HUES48 (cell line): Measurements from ENCODE around the gene PRKCH.

ENCODE experiments used
- H3K27ac ChIP-seq: one replicate; pipeline ENCODE4 v1.7.0; 2013; ENCODE audit warnings: low read depth, low read length, inconsistent platforms
- H3K27me3 ChIP-seq: 2 replicates; pipeline ENCODE4 v1.6.1; 2013; ENCODE audit warnings: mild to moderate bottlenecking, low read length; ENCODE audit not compliant: control insufficient read depth, insufficient read depth
- H3K36me3 ChIP-seq: 2 replicates; pipeline ENCODE4 v1.6.1; 2013; ENCODE audit warnings: low read length; ENCODE audit not compliant: control insufficient read depth, insufficient read depth
- H3K4me1 ChIP-seq: 2 replicates; pipeline ENCODE4 v1.6.1; 2013; ENCODE audit warnings: mild to moderate bottlenecking, low read length; ENCODE audit not compliant: control insufficient read depth, insufficient read depth
- H3K4me3 ChIP-seq: 2 replicates; pipeline ENCODE4 v1.5.1; 2013; ENCODE audit warnings: mild to moderate bottlenecking, low read depth, low read length
- H3K9ac ChIP-seq: 2 replicates; pipeline ENCODE4 v1.6.1; 2013; ENCODE audit warnings: mild to moderate bottlenecking, low read depth, low read length, moderate library complexity
- H3K9me3 ChIP-seq: 2 replicates; pipeline ENCODE4 v1.6.1; 2013; ENCODE audit warnings: low read length; ENCODE audit not compliant: control insufficient read depth, insufficient read depth

PRKCH gene

DNA sequence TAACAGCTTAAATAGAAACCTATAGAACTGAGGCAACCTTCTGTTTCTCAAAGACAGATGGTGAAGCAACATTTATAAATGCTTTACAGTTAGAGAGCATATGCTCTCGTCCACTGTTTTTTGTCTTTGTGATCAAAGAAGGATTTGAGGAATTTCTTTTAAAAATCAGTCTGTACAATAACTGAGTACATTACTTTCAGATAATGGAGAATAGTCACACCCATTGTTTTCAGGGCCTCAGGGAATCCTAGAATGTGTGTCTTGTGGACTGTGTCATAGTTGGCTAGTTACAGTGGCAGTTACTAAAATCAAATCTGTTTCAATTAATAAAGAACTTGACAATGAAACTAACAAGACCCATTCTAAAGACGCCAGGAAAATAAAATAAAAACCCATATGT is 107.9 kb downstream of the PRKCH start:
- Histone ChIP-seq H3K36me3 (no peaks in the 10 kb centered on the region), H3K27ac (no peak overlapping the region)

DNA sequence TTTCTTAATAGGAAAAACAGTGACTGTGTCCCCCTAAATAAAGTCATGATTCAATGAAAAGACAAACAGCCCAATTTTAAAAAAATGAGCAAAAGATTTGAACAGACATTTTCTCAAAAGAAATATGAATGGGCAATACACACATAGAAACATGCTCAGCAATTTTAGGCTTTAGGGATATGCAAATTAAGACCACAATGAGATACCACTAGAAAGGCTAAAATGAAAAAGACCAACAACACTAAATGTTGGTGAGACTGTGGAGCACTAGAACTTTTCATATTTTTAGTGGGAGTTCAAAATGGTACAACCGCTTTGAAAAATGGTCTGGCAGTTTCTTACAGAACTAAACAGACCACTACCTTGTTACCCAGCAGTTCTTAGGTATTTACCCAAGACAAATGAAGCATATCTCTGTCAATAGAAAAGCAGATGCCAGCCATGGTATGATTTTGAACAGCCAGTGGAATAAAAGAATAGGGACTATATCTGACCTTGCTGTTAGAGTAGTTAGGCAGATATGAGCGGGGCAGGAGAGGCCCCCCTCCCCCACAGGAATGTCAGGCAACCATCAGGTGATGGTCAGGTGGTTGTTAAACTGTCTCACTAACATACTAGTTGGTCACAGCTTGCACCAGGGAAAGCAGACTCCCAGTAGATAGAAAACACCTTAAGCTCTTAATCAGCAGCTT is 108.8 kb downstream of the PRKCH start:
- no peaks in the 10 kb centered on the region for H3K36me3 ChIP-seq
- H3K27ac ChIP-seq: no peak overlapping the region
- H3K4me1 ChIP-seq: peaks cover 14% of the 10 kb centered on the region
- no peak overlapping the region for H3K4me3 ChIP-seq
- no peak overlapping the region for H3K9ac ChIP-seq
- H3K9me3 ChIP-seq: no peaks in the 10 kb centered on the region
- H3K27me3 ChIP-seq: no peaks in the 10 kb centered on the region

More for the DNA sequence above, 107.9 kb downstream of the PRKCH start:
- peaks cover 14% of the 10 kb centered on the region for H3K4me1 ChIP-seq
- H3K9me3 ChIP-seq: no peaks in the 10 kb centered on the region
- no peak overlapping the region for H3K4me3 ChIP-seq
- H3K9ac ChIP-seq: no peak overlapping the region
- no peaks in the 10 kb centered on the region for H3K27me3 ChIP-seq

DNA sequence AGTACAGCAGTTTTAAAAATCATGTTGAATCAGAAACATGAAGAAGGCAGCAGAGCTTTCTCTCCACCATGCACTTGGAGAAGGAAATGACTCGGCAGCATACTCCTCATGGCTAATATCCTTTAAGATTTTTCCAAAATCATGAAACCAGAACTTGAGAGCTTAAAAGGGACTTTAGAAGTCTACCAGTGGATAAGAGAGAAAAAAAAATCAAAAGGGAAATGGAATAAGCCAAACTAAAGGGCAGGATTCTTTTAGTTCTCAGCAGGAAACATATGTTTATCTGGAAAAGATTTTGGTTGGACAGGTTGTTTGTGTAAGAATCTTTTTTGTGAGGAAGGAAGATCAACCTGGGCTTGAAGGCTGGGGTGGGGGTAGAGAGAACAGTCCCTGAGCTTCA is 111.8 kb downstream of the PRKCH start:
- Histone ChIP-seq H3K4me1 (peaks cover 14% of the 10 kb centered on the region), H3K4me3 (no peak overlapping the region), H3K9ac (no peak overlapping the region), H3K27me3 (no peaks in the 10 kb centered on the region), H3K36me3 (no peaks in the 10 kb centered on the region), H3K9me3 (no peaks in the 10 kb centered on the region), H3K27ac (no peak overlapping the region)

DNA sequence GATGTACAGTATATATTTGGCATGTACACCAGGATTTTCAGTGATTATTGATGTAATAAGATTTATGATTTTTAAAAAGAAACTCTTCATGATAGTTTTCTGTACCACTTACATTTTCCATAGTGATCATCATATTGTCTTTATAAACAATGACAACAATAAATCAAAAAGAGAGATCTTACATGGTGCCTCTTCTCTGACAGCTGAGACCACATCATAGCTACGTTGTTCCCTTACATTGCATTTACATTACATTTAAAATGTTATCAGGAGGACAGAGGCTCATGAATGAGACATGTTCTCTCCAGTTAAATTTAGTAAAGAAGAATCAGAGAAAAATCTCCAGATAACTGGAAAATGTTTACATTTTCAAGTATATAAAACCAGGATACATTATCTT is 112.4 kb downstream of the PRKCH start:
- Histone ChIP-seq H3K36me3 (no peaks in the 10 kb centered on the region), H3K9ac (no peak overlapping the region), H3K27me3 (no peaks in the 10 kb centered on the region), H3K4me1 (peaks cover 14% of the 10 kb centered on the region), H3K4me3 (no peak overlapping the region), H3K27ac (no peak overlapping the region), H3K9me3 (no peaks in the 10 kb centered on the region)

DNA sequence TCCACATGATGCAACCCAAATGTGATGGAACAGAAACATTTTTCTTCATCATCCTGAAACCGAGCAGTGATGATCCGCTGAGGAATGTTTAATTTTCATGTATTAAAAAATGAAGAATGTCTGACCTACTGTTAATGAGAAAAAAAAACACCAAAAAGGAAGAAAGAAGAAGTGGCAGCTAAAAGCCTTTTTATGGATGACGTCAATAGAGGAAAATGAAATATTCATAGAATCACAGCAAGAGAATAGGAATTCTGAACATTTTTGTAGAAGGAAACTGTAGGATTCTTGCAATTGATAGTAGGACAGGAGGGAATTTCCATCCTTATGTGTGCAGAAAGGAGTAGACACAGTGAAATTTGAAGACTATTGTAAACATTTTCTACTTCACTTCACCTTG is 112.9 kb downstream of the PRKCH start:
- Histone ChIP-seq H3K4me1 (peaks cover 14% of the 10 kb centered on the region), H3K36me3 (no peaks in the 10 kb centered on the region), H3K9ac (no peak overlapping the region), H3K9me3 (no peaks in the 10 kb centered on the region), H3K27ac (no peak overlapping the region), H3K4me3 (no peak overlapping the region), H3K27me3 (no peaks in the 10 kb centered on the region)

- Histone ChIP-seq H3K4me1 (peaks cover 19% of the 10 kb centered on the region), H3K27ac (no peak overlapping the region), H3K9me3 (no peaks in the 10 kb centered on the region), H3K4me3 (no peak overlapping the region), H3K27me3 (no peaks in the 10 kb centered on the region), H3K36me3 (no peaks in the 10 kb centered on the region), H3K9ac (no peak overlapping the region)
Measured at GRCh38 chr14:61435563-61436337, 114.4 kb downstream of the PRKCH start.

DNA sequence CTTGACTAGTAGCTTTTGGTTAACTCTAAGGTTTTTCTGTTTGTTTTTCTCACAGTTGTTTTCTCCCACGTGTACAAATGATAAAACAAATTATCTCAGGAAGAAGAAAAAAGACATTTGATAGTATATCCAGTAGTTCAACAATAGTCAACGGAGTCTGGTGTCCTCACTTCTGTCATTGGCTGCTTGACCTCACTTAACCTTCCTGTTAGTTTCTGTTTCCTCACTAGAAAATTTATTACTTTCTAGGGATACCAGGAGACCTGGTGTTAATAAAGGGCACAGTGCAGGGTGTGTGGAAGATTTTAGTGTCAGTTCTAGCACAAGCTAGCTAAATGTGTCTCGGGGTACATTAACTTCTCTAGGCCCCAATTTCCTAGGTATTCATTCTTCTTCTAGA is 116.0 kb downstream of the PRKCH start:
- H3K27ac ChIP-seq: no peak overlapping the region

DNA sequence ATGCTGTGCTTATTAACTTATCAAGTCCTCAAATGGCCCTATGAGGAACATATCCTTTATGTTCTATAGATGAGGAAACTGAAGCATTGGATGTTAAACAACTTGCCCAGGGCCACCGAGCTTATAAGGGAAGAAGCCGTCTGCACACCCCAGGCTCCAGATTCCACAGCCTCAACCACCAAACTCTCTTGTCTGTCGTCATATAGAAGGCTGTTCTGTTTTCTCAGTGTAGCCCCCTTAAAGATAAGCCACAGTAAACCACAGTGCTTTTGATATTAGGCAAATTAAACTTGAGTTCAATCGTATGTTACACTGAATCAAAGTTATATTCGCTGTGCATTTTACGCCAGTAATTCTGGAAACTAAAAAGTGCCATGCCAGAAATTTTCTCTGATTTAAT is 116.7 kb downstream of the PRKCH start:
- Histone ChIP-seq H3K9ac (no peak overlapping the region), H3K4me3 (no peak overlapping the region), H3K36me3 (no peaks in the 10 kb centered on the region), H3K4me1 (peaks cover 19% of the 10 kb centered on the region), H3K27ac (no peak overlapping the region), H3K9me3 (no peaks in the 10 kb centered on the region), H3K27me3 (no peaks in the 10 kb centered on the region)

More for the DNA sequence above, 116.0 kb downstream of the PRKCH start:
- Histone ChIP-seq H3K4me1 (peaks cover 19% of the 10 kb centered on the region), H3K4me3 (no peak overlapping the region), H3K27me3 (no peaks in the 10 kb centered on the region), H3K9ac (no peak overlapping the region), H3K9me3 (no peaks in the 10 kb centered on the region), H3K36me3 (no peaks in the 10 kb centered on the region)

DNA sequence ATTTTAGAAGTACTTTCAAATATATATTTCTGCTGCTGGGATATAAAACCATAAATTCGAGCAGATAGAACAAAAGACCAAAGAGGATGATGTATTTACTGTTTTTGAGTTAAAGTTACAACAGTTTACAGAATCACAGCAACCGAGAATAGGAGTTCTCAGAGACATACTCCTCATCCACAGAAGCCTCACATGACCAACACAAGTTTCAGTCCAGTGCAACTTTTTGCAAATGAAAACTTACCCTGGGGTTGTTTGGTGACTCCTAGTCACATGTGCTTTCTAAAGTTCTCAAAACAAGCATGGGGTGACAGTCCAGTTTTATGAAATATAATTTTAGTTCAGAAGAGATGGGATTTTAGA is 117.1 kb downstream of the PRKCH start:
- no peaks in the 10 kb centered on the region for H3K36me3 ChIP-seq
- peak overlapping the region; percentile 36; the same call in 1 of the 2 replicates for H3K4me3 ChIP-seq
- peak overlapping the region; percentile 47 for H3K27ac ChIP-seq
- peaks cover 19% of the 10 kb centered on the region for H3K4me1 ChIP-seq
- no peak overlapping the region for H3K9ac ChIP-seq
- H3K27me3 ChIP-seq: no peaks in the 10 kb centered on the region
- H3K9me3 ChIP-seq: no peaks in the 10 kb centered on the region

- Histone ChIP-seq H3K4me3 (peak overlapping the region; percentile 36), H3K9ac (peak overlapping the region; percentile 7; the same call in 1 of the 2 replicates), H3K27ac (peak overlapping the region; percentile 47), H3K27me3 (no peaks in the 10 kb centered on the region), H3K4me1 (peaks cover 19% of the 10 kb centered on the region), H3K36me3 (no peaks in the 10 kb centered on the region), H3K9me3 (no peaks in the 10 kb centered on the region)
Measured at GRCh38 chr14:61438860-61439765, 117.7 kb downstream of the PRKCH start.
